ENCODE data around the gene DOCK8.

- TF ChIP-seq EZH2 (IDR thresholded peaks at IDR 0.05; ENCODE audit: insufficient read depth, low read length), result no peak
- TF ChIP-seq, protein P1, sequence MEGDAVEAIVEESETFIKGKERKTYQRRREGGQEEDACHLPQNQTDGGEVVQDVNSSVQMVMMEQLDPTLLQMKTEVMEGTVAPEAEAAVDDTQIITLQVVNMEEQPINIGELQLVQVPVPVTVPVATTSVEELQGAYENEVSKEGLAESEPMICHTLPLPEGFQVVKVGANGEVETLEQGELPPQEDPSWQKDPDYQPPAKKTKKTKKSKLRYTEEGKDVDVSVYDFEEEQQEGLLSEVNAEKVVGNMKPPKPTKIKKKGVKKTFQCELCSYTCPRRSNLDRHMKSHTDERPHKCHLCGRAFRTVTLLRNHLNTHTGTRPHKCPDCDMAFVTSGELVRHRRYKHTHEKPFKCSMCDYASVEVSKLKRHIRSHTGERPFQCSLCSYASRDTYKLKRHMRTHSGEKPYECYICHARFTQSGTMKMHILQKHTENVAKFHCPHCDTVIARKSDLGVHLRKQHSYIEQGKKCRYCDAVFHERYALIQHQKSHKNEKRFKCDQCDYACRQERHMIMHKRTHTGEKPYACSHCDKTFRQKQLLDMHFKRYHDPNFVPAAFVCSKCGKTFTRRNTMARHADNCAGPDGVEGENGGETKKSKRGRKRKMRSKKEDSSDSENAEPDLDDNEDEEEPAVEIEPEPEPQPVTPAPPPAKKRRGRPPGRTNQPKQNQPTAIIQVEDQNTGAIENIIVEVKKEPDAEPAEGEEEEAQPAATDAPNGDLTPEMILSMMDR (IDR thresholded peaks at IDR 0.05; ENCODE audit: insufficient read depth, low read depth, low read length), result no peak
Measured at GRCh38 chr9:250625-251024, 36.0 kb downstream of the DOCK8 start.
